IPS-NIHi11 (cell line): ENCODE measurements around the gene FGR.

Source experiments
- DNase-seq: peaks from one replicate; pipeline ENCODE4 v3.0.0; 2012; ENCODE audit warnings: mixed read lengths, low spot score

The FGR gene

DNA sequence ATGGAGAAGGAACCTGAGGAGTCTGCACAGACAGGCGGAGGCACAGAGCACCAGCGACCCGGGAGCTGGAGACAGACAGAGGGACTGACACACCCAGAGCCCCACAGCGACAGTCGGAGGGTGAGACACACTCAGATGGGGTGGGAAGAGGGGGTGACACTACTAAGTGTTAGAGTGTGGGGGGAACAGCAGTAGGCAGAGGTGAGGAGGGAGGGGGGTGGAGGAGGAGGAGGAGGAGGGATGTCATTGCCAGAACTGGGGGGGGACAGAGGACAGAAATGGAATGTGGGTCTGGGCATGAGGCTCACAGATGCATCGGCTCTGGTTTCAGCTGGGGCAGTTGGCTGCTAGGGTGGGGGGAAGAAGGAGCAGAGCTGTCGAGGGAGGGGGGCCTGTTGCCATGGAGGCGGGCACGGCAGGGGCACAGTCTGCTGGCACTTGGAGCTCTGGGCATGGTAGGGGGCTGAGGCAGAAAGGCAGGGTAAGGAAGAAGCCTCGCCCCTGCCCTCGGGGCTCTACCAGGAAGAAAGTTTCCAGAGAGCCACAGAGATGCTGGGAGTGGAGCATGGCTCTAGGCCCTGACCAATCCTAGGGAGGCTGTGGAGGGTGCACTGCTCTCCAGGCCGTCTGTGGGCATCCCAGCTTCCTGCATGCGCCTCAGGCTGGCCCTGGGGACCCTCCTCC, 68.4 kb downstream of the FGR start:
- DNase-seq = no peak

DNA sequence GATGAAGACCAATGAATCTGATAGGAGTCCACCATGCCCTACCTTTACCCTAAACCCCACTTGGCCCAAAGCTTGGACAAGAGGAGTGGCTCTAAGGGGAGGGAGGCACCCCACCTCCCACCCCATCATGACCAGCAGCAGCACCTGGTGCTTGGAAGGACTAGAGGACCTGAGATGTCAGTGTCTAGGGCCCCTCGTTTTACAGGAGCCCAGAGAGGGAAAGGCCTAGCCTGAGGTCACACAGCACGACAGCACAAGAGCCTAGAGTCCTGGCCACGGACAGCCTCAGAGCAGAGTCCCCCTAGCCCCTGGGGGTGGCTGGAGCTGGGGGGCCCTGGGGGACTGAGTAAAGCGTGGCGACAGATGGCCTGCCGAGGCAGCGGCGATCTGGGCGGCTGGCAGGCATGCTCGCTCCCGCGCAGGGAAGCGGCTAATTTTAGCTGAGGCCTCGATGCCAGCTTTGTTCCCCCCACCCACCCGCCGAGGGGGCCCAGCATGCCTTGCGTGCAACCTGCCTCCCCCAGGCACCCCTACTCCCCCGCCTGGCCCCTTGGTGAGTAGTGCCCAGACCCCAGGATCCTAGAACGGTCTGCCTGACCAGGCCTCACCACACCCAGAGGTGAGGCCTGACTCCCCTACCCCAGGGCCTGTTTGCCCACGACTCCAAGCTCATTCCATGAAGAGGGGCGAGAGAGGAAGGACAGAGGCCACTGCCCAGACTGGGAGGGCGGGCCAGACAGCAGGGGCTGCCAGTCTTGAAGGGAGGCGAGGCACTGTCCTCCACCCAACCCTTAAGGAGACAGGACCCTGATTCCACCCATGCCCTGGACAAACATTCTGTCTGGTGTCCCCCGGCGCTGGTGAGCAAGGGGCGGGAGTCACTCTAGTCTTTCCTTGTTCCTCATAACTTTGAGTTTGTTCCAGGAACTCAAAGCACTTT, 70.0 kb downstream of the FGR start:
- no peak for DNase-seq

DNA sequence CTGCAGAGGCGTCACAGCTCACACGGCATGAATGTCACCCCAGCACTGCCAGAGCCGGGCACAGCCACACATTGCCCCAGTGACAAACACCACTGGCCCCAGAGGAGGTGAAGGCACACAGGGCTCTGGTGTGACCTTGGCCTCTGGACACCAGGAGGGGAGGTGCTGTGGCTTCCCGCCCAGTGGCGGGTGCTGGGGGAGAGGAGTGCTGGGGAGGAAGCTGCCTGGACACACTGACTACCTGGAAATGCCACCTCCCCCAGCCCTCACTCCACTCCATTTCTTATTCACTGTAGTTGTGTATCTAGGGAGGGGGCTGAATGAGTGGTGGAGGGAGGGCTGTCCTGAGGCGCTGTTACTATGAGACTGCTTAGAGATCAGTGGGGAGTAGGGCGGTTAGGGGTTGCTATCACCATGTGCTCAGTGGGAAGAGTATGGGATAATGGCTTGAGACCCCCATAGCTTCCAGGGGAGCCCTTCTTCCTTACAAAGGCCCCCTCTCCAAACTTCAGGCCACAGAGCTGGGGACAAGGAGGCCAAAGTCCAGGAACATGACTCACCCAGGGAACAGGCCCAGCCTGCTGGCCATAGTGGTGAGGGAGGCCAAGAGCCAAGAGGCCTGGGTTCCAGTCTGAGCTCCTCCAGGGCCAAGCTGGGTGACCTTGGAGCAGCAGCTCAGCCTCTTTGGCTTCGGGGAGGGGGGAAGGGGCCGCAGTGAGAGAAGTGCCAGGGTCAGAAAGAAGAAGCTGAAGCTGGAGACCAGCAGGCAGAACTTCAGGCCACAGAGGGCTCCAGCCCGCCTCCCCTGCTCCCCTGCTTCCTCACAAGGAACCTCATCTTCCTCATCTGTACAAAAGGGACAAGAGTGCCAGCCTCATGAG, 71.2 kb downstream of the FGR start:
- no peak for DNase-seq

DNA sequence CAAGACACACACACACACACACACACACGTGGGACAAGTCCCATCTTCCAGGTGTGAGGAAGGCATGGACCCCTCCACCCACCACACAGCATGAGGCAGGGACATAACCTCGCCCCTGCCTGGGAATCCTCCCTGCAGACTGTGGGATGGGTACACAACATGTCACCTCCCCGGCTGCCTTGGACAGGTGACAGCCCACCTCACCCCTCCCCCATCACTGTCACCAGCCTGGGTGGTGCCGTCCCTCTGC, 71.7 kb downstream of the FGR start:
- no peak for DNase-seq

DNA sequence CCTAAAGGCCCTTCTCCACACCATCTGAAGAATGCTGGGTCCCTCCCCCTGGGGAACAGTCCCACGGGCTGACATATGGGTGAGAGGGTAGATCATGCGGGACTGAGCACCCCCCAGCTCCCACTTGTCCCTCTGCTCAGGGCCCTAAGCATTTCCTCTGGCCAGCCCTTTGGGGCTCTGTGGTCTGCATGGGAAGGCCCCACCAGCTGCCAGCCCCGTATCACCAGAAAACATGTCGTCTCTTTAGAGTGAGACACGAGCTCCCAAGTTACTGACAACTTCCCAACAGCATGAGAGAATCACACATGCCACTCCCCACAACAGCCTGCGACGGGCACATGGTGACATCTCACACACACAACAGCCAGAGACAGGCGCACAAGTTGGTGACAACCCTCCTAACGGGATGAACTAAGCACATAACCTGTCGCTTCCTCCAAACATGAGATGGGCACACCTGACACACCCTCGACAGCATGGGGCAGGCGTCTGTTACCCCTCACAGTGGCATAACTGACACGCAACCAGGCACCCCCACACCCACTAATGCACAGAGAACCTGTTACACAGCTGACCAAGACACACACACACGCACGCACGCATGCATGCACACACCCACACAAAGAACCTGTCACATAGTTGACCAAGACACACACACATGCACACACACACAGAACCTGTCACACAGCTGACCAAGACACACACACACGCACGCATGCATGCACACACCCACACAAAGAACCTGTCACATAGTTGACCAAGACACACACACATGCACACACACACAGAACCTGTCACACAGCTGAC, 72.2 kb downstream of the FGR start:
- DNase-seq = no peak
